MM.1S (cell line): Measurements from ENCODE around the gene SOX21.

ENCODE experiments used
- CTCF ChIP-seq: fragments of 300-600 bp; sonication (generic); IDR thresholded peaks from 2 replicates; pipeline ENCODE4 v1.5.1; 2016; ENCODE audit warnings: antibody characterized with exemption, low read length, mixed read lengths
- EZH2 ChIP-seq: fragments of 300-600 bp; sonication (generic); optimal IDR thresholded peaks from 2 replicates; pipeline ENCODE3; 2017; ENCODE audit warnings: low read depth, mild to moderate bottlenecking, antibody characterized with exemption, low read length, mixed read lengths

GRCh38 chr13:94711561-94712286 is 621 bp downstream of the SOX21 start:
- no peak for TF ChIP-seq CTCF
- no peak for TF ChIP-seq EZH2
